ENCODE results near the gene TNPO2.
A peak's percentile ranks its signal among the peaks of the same experiment; 100 is the strongest.
"Not testable (repeated sequence)": the region's sequence is repeated elsewhere in the genome, so short reads cannot be mapped to it uniquely, and the experiment has no call there.

Gene TNPO2

GRCh38 chr19:12705169-12705568 lies 18.6 kb downstream of the TNPO2 start:
- no peak for DNase-seq

- DNase-seq: no peak
These were observed 20.7 kb downstream of the TNPO2 start for GRCh38 chr19:12703046-12703445.

- no peak for DNase-seq
These were observed 22.0 kb downstream of the TNPO2 start for GRCh38 chr19:12701596-12702282.

DNA sequence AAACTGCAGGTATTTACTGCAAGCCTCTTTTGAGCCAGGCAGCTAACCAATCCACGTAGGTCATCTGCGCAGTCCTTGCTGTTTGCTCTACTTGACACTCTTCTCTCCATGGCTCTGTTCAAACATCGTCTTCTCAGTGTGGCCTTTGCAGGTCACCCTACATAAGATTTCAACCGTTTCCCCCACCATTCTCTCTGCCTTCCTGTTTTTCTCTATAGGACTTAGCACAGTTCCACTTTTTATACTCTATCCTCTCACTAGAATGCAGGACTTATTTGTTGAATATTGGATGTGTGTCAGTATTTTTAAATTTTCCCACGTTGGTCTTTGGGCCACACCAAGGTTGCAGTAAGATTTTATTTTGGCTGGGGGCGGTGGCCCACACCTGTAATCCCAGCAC lies 25.6 kb downstream of the TNPO2 start:
- no peak for DNase-seq

- DNase-seq: not testable (repeated sequence)
These were observed 26.3 kb downstream of the TNPO2 start for GRCh38 chr19:12697425-12697824.

GRCh38 chr19:12696366-12697335 lies 27.1 kb downstream of the TNPO2 start, which contains the start of gene FBXW9:
Gene FBXW9 (minus strand): TSS chr19:12696631. CDS start chr19:12696581, 50 bp downstream.
- peak; percentile 41 for DNase-seq

- DNase-seq: no peak
These were observed 27.8 kb downstream of the TNPO2 start for GRCh38 chr19:12695997-12696365.

- DNase-seq: no peak
These were observed 28.2 kb downstream of the TNPO2 start for GRCh38 chr19:12695514-12695913.

- no peak for DNase-seq
These were observed 28.6 kb downstream of the TNPO2 start for GRCh38 chr19:12695096-12695495.

DNA sequence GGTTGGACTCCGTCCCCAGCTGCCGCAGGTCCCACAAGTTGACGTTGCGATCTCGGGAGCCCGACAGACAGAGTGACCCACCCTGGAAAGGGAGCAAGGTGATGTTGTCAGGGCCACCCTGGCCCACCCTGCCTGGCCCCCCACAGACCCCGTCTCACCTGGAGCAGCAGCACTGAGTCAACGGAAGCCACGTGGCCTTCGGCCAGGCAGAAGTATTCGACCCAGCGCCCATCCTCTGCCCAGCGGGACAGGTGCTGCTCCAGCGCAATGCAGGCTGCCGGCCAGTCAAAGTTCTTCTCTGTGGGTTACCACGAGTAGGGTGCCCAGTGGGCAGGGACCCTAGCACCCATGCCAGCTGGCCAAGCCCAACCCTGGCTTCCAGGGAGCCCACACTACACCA lies 29.1 kb downstream of the TNPO2 start:
- DNase-seq: no peak

GRCh38 chr19:12692960-12693359 lies 30.8 kb downstream of the TNPO2 start:
- DNase-seq: no peak

DNA sequence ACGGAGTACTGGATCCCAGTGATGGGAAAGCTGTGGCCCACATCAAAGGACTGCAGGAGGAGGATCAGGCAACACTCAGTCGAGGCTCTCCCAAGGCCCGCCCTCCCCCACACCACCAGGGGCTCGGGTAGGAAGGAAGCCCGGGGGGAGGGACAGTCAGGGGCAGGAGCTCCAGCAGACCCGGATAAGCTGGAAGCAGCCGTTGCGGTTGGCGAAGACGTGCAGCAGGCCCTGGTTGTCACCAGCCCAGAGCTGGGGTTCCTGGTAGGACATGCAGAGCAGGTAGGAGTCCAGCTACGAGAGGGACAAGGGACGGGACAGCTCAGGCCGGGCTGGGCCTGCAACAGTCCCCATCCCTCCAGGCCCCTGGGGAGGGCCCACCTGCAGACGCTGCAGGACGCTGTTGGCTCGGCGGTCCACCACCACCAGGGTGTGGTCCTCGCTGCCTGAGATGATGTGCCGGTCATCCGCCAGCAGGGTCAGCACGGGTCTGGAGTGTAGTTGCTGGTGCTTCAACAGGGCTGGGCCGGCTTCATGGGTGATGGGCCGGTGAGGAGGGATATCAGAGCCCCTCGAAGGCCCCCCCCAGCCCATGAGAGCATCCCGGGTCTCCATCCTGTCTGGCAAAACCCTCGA lies 34.0 kb downstream of the TNPO2 start:
- DNase-seq: no peak

- no peak for DNase-seq
These were observed 34.7 kb downstream of the TNPO2 start for GRCh38 chr19:12689012-12689411.

DNA sequence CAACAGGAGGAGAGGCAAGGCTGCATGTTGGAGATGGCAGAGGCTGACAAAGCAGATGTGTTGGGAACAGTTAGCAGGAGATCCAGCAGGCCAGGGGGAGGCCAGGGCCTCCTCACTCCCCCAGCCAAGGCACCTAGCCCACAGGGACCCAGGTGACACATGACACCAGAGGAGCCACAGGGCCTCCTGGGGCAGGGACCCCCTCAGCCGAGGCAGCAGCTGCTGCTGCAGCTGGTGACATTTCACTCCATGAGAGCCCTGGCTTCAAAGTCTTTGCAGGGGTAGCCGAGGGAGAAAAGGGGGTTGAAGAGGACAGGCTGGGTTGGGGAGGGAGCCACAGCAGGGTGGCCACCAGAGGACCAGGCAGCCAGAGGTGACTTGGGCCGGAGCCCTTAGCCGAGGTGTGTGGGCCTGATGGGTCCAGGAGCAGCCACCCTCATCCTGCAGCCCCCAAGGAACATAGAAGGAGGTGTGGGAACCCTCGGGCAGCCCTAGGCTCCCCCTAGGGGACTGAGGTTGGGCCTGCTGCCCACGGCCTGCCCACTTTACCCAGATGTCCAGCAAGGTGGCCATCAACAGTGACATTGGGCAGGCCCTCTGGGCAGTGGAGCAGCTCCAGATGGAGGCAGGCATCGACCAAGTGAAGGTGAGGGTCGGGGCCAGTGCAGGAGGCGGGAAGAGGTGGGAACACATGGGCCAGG lies 36.1 kb downstream of the TNPO2 start, which contains the start of gene GNG14:
Gene GNG14 (plus strand): TSS at position 503 of the 701 bp plus-strand sequence. CDS start 51 bp downstream, at position 554.
- no peak for DNase-seq

GRCh38 chr19:12685831-12686230 lies 37.9 kb downstream of the TNPO2 start:
- no peak for DNase-seq

GRCh38 chr19:12681074-12681987 lies 42.4 kb downstream of the TNPO2 start, which contains the start of gene DHPS:
Gene DHPS (minus strand): TSS chr19:12681880. CDS start chr19:12681766, 114 bp downstream.
- DNase-seq: peak; percentile 93

GRCh38 chr19:12680034-12680433 lies 43.7 kb downstream of the TNPO2 start:
- no peak for DNase-seq

GRCh38 chr19:12678039-12678438 lies 45.7 kb downstream of the TNPO2 start:
- DNase-seq: not testable (repeated sequence)

DNA sequence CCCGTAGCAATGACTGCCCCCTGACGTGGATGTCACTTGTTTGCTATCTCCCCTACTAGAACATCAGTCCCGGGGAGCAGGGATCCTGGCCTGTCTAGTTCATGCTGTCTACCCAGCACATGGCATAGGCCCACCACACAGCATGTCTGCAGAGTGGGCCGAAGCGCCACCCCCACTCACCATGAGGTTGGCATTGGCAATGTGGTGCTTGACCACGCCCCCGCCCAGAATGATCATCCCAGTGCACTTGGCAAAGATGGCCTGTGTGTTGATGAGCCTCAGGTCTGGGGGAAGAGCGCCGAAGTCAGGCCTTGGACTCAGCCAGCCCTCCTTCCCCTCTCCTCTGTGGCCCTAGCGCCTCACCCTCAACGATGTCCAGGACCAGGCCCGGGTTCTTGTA lies 46.8 kb downstream of the TNPO2 start:
- no peak for DNase-seq

DNA sequence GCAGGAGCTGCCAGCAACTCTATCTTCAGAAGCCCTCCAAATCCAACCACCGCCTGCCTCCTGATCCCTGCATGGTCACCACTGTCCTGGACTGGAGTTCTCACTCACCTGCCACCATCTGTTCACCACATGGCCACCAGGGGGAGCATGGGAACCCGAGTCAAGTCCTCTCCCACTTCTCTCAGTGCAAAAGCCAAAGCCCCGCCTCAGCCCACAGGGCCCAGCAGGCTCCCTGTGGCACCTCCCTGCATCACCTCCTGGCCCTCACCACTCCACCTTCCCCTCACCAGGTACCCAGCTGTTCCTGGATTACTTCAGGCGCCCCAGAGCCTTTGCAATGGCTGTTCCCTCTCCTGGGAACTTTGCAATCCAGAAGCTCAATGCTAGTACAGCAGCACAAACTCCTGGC lies 47.3 kb downstream of the TNPO2 start:
- peak; percentile 5 for DNase-seq

GRCh38 chr19:12675940-12676339 lies 47.8 kb downstream of the TNPO2 start:
- DNase-seq: no peak
